ENCODE measurements around the gene KRTAP4-9. TPM values are rescaled to one million over a fixed set of nuclear protein-coding genes. Genes with fewer than 3 reads are reported as not detected.
"Not testable (repeated sequence)": the region's sequence is repeated elsewhere in the genome, so short reads cannot be mapped to it uniquely, and the experiment has no call there.

KRTAP4-9 gene
- total and polyA plus RNA-seq, 9 donors, result not detected

DNA sequence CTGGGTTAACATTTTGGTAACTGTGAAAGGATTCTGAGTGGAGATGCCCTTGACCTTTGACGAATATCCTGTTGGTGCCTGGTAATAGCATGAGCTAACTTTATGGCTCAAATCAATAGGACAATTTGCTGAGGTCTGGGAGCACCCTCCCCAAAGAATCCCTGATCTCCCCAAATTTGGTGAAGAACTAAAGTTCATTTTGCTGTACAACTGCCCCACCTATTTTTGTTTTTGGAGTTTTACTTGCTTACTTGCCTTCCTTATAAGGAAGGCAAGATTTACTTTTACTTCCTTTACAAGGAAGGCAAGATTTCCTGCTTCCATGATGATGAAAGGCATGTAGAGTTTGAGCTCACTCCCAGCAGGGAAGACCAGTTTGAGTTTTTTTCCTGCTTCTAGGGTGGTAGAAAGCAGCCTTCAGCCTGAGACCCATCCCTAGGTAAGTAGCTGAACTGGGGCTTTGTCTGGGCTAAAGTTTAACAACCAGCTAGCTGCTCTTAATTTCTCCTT is 2.8 kb downstream of the KRTAP4-9 start:
- 36 to 58% (median 42%) methylated on average over 1 of the region's 1 CpG for WGBS, 3 donors
- Histone ChIP-seq H3K4me1 (ENCODE audit: insufficient read depth) (no peaks in the 10 kb centered on the region), H3K27ac (no peak overlapping the region), H3K36me3 (no peaks in the 10 kb centered on the region), H3K4me3 (no peak overlapping the region), H3K9me3 (no peaks in the 10 kb centered on the region), H3K27me3 (no peaks in the 10 kb centered on the region)
- TF ChIP-seq, protein P1, sequence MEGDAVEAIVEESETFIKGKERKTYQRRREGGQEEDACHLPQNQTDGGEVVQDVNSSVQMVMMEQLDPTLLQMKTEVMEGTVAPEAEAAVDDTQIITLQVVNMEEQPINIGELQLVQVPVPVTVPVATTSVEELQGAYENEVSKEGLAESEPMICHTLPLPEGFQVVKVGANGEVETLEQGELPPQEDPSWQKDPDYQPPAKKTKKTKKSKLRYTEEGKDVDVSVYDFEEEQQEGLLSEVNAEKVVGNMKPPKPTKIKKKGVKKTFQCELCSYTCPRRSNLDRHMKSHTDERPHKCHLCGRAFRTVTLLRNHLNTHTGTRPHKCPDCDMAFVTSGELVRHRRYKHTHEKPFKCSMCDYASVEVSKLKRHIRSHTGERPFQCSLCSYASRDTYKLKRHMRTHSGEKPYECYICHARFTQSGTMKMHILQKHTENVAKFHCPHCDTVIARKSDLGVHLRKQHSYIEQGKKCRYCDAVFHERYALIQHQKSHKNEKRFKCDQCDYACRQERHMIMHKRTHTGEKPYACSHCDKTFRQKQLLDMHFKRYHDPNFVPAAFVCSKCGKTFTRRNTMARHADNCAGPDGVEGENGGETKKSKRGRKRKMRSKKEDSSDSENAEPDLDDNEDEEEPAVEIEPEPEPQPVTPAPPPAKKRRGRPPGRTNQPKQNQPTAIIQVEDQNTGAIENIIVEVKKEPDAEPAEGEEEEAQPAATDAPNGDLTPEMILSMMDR (IDR thresholded peaks at IDR 0.05), result no peak
- no peak for TF ChIP-seq EP300 (IDR thresholded peaks at IDR 0.05)
- TF ChIP-seq POLR2A (IDR thresholded peaks at IDR 0.05), result no peak
- intact Hi-C loops (cut with DNase I), result no loop called here
- DNase-seq, result no peak

DNA sequence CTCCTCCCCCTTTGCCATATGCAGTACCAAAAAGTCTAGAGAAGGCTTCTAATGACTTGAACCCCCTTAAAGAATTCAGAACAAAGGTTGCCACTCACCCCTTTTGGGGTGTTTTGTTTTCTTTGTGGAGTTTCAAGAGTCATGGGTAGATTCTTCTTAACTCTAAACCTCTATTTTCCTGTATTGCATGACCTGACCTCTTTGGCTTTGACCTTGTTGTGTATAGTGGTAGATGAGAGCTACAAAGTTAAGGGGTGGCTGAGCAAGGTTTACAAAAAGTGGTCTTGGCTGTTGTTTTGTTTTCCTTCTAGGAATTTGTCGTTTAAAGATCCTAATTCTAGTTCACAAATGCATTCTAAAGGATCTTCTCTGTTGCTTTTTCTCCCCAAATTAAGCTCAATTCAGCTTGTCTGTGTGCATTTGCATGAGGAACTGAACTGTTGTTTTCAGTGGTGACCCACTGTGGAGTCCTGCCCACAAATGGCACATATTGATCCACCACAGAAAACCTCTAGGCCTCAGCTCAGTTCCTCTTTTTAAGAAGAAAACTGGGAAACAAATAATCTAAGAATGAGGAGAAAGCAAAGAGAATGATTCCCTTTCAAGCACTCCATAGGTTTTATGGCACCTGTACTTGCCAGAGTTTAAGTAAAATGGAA is 3.7 kb downstream of the KRTAP4-9 start:
- intact Hi-C loops (cut with DNase I); H3K36me3 ChIP-seq; H3K4me1 ChIP-seq (ENCODE audit: insufficient read depth); H3K4me3 ChIP-seq; H3K9me3 ChIP-seq; DNase-seq; H3K27me3 ChIP-seq; H3K27ac ChIP-seq: not testable (repeated sequence)
- 0 to 3% (median 0%) methylated on average over 1 of the region's 1 CpG for WGBS, 3 donors

DNA sequence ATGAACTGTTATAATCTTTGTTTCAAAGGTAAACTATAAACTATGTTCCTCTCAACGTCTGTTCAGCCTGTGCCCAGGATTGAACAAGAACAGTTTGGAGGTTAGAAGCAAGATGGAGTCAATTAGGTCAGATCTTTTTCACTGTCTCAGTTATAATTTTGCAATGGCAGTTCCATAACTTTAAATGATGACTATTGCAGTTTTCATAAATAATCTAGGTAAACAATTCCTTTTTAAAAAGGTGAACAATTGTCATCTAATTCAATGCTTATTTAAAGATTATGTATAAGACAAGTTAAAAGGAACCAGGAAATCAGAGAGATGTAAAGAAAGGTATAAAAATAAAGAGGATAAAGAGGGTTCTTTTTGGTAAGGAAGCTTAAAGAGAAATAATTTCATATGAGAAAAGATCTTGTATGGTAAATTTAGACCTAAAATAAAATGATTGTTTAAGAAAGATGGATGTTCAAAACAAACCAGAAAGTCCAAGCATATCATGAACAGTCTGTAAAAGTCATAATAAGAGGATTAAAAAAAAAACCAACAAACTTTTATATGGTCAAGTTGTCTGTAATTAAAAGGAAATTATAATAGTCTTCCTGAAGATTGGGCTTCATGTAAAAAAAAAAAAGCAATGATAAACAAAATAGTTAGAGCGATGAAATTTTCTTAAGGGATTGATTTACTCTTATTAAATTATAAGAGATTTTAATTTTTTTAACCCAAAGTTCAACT is 6.1 kb downstream of the KRTAP4-9 start:
- H3K36me3 ChIP-seq, result no peaks in the 10 kb centered on the region
- WGBS, 3 donors, result 66 to 76% (median 66%) methylated on average over 2 of the region's 2 CpGs
- no peak for DNase-seq
- no peaks in the 10 kb centered on the region for H3K9me3 ChIP-seq
- intact Hi-C loops (cut with DNase I), result no loop called here
- TF ChIP-seq POLR2A (IDR thresholded peaks at IDR 0.05) (no peak), EP300 (IDR thresholded peaks at IDR 0.05) (no peak)
- TF ChIP-seq, protein P1 (IDR thresholded peaks at IDR 0.05), result no peak
- no peaks in the 10 kb centered on the region for H3K27me3 ChIP-seq
- H3K27ac ChIP-seq, result no peak overlapping the region
- H3K4me3 ChIP-seq, result no peak overlapping the region
- H3K4me1 ChIP-seq (ENCODE audit: insufficient read depth), result no peaks in the 10 kb centered on the region

DNA sequence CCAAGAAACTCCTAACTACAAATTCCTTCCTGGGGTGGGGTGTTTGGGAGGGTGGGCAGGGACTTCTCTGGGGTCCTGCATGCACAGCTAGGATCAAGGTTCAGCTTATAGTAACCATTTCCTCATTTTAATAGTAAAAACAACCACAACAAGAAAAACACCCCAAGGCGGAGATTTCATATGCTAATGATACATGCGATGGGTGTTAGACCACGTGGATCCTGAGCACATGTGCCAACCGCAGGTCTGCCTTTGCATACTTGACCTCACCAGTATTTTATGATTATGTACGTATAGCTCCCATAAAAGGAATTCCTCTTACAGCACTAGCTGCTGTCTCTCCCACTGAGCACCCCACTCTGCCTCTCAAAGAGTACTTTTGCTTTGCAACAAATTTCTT is 11.1 kb downstream of the KRTAP4-9 start:
- 53 to 67% (median 65%) methylated on average over 5 of the region's 5 CpGs for WGBS, 3 donors
- DNase-seq, result no peak
- no peak overlapping the region for H3K4me3 ChIP-seq

DNA sequence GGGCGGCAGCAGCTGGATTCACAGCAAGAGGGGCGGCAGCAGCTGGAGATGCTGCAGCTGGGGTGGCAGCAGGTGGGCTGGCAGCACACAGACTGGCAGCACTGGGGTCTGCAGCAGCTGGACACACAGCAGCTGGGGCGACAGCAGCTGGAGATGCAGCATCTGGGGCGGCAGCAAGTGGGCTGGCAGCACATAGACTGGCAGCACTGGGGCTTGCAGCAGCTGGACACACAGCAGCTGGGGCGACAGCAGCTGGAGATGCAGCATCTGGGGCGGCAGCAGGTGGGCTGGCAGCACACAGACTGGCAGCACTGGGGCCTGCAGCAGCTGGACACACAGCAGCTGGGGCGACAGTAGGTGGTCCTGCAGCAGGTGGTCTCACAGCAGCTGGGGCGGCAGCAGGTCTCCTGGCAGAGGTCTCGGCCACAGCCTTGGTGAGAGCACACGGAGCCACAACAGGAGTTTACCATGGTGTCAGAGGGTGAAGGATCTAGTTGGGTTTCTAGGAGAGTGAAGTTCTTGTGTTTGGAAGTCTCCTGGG is 12.7 kb downstream of the KRTAP4-9 start, which contains the start of gene KRTAP4-11:
Gene KRTAP4-11, minus strand, starts transcription at position 528 of the 541 bp plus-strand sequence. Its CDS starts 58 bp downstream, at position 470.
- H3K27ac ChIP-seq; H3K4me1 ChIP-seq (ENCODE audit: insufficient read depth); H3K27me3 ChIP-seq; H3K9me3 ChIP-seq; H3K36me3 ChIP-seq; DNase-seq; intact Hi-C loops (cut with DNase I); H3K4me3 ChIP-seq: not testable (repeated sequence)
- 60 to 68% (median 67%) methylated on average over 10 of the region's 10 CpGs for WGBS, 3 donors

More for the DNA sequence above, 11.1 kb downstream of the KRTAP4-9 start:
- Histone ChIP-seq H3K4me1 (ENCODE audit: insufficient read depth) (no peaks in the 10 kb centered on the region), H3K27me3 (no peaks in the 10 kb centered on the region), H3K36me3 (no peaks in the 10 kb centered on the region), H3K9me3 (no peaks in the 10 kb centered on the region), H3K27ac (no peak overlapping the region)
- intact Hi-C loops (cut with DNase I), result no loop called here
- no peak for TF ChIP-seq POLR2A (IDR thresholded peaks at IDR 0.05)
- no peak for TF ChIP-seq EP300 (IDR thresholded peaks at IDR 0.05)
